ENCODE data around the gene RASAL2. TPM values are rescaled to one million over a fixed set of nuclear protein-coding genes. Genes with fewer than 3 reads are reported as not detected.

RASAL2 gene
- total RNA-seq, 1 donor from 2014 or later: 44.2 TPM

DNA sequence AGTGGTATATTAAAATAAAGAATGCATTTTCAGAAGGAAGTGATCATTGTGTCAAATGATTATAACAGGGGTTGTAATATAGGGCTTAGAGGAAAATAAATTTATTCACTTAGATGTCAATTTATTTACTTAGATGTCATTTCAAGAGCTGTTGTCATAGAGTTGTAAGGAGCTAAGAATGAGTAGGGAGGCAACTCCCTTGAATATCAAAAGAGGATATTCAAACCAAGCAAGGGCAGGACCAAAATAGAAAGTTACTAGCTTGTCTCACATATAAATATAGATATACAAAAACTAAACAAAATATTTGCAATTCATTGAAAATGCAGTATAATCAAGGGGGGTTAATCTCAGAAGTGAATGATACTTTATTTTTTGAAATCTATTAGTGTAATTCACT is 16.0 kb upstream of the RASAL2 start:
- no peaks in the 10 kb centered on the region for H3K36me3 ChIP-seq (ENCODE audit: insufficient read depth, low read length)
- no peak for DNase-seq (ENCODE audit: low read depth)
- no peak overlapping the region for H2AFZ ChIP-seq (ENCODE audit: low read depth, low read length)
- Mint-ChIP-seq H3K27ac (ENCODE audit: unreplicated experiment) (no peak overlapping the region), H3K27me3 (ENCODE audit: low read depth, unreplicated experiment) (no peaks in the 10 kb centered on the region), H3K9me3 (ENCODE audit: unreplicated experiment) (no peaks in the 10 kb centered on the region), H3K36me3 (ENCODE audit: low read depth, unreplicated experiment) (no peaks in the 10 kb centered on the region), H3K4me1 (ENCODE audit: low read depth, unreplicated experiment) (no peaks in the 10 kb centered on the region), H3K4me3 (ENCODE audit: unreplicated experiment) (no peak overlapping the region)
- H3K4me1 ChIP-seq (ENCODE audit: insufficient read depth, low read length): no peaks in the 10 kb centered on the region
- no peaks in the 10 kb centered on the region for H3K27me3 ChIP-seq (ENCODE audit: insufficient read depth, low read length)
- H3K9me3 ChIP-seq (ENCODE audit: insufficient read depth, low read depth, low read length): no peaks in the 10 kb centered on the region
- H4K20me1 ChIP-seq (ENCODE audit: insufficient read depth, low read length): no peaks in the 10 kb centered on the region
- H3K4me3 ChIP-seq (ENCODE audit: insufficient read depth, low read depth, low read length): no peak overlapping the region
- no peak for FAIRE-seq
- H3K4me2 ChIP-seq (ENCODE audit: low read length): no peak overlapping the region
- no peak for TF ChIP-seq EZH2 (IDR thresholded peaks at IDR 0.05; ENCODE audit: insufficient read depth, low read length)
- TF ChIP-seq, protein P1, sequence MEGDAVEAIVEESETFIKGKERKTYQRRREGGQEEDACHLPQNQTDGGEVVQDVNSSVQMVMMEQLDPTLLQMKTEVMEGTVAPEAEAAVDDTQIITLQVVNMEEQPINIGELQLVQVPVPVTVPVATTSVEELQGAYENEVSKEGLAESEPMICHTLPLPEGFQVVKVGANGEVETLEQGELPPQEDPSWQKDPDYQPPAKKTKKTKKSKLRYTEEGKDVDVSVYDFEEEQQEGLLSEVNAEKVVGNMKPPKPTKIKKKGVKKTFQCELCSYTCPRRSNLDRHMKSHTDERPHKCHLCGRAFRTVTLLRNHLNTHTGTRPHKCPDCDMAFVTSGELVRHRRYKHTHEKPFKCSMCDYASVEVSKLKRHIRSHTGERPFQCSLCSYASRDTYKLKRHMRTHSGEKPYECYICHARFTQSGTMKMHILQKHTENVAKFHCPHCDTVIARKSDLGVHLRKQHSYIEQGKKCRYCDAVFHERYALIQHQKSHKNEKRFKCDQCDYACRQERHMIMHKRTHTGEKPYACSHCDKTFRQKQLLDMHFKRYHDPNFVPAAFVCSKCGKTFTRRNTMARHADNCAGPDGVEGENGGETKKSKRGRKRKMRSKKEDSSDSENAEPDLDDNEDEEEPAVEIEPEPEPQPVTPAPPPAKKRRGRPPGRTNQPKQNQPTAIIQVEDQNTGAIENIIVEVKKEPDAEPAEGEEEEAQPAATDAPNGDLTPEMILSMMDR (IDR thresholded peaks at IDR 0.05; ENCODE audit: insufficient read depth, low read depth, low read length): no peak
- H3K9ac ChIP-seq (ENCODE audit: low read length): no peak overlapping the region
- no peak overlapping the region for H3K27ac ChIP-seq (ENCODE audit: low read depth, low read length)
- H3K79me2 ChIP-seq (ENCODE audit: insufficient read depth, low read length): no peaks in the 10 kb centered on the region

DNA sequence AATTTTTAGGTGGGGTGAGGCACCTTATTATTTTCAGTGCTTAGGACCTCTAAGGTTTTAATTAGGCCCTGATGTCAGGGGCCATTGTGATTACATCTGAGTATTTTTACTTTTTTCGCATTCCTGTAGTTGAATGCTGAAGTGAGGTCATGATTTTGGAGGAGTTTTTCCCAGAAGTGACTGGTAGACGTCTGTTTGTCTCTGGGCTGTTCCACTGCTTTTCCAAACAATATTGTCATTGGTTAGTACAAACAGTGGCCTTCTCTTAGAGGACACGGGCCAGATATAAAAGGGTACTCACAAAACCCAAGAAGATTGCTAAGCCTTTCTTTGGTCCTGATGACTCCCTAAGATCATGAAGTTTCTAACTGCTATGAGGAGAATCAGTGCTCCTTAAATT is 7.6 kb upstream of the RASAL2 start:
- Histone ChIP-seq H4K20me1 (ENCODE audit: insufficient read depth, low read length) (no peaks in the 10 kb centered on the region), H3K27ac (ENCODE audit: low read depth, low read length) (no peak overlapping the region), H3K27me3 (ENCODE audit: insufficient read depth, low read length) (no peaks in the 10 kb centered on the region), H3K79me2 (ENCODE audit: insufficient read depth, low read length) (no peaks in the 10 kb centered on the region), H3K4me1 (ENCODE audit: insufficient read depth, low read length) (peaks cover 6% of the 10 kb centered on the region), H3K9ac (ENCODE audit: low read length) (no peak overlapping the region), H3K36me3 (ENCODE audit: insufficient read depth, low read length) (no peaks in the 10 kb centered on the region), H3K4me2 (ENCODE audit: low read length) (peak overlapping the region; percentile 51), H3K9me3 (ENCODE audit: insufficient read depth, low read depth, low read length) (no peaks in the 10 kb centered on the region), H3K4me3 (ENCODE audit: insufficient read depth, low read depth, low read length) (no peak overlapping the region), H2AFZ (ENCODE audit: low read depth, low read length) (no peak overlapping the region)
- FAIRE-seq (no peak), DNase-seq (ENCODE audit: low read depth) (no peak)
- TF ChIP-seq, protein P1 (IDR thresholded peaks at IDR 0.05; ENCODE audit: insufficient read depth, low read depth, low read length): no peak
- no peak for TF ChIP-seq EZH2 (IDR thresholded peaks at IDR 0.05; ENCODE audit: insufficient read depth, low read length)
- Mint-ChIP-seq H3K27ac (ENCODE audit: unreplicated experiment) (peak overlapping the region; percentile 26), H3K9me3 (ENCODE audit: unreplicated experiment) (no peaks in the 10 kb centered on the region), H3K36me3 (ENCODE audit: low read depth, unreplicated experiment) (peaks cover 4% of the 10 kb centered on the region), H3K27me3 (ENCODE audit: low read depth, unreplicated experiment) (no peaks in the 10 kb centered on the region), H3K4me3 (ENCODE audit: unreplicated experiment) (no peak overlapping the region), H3K4me1 (ENCODE audit: low read depth, unreplicated experiment) (peaks cover 11% of the 10 kb centered on the region)

DNA sequence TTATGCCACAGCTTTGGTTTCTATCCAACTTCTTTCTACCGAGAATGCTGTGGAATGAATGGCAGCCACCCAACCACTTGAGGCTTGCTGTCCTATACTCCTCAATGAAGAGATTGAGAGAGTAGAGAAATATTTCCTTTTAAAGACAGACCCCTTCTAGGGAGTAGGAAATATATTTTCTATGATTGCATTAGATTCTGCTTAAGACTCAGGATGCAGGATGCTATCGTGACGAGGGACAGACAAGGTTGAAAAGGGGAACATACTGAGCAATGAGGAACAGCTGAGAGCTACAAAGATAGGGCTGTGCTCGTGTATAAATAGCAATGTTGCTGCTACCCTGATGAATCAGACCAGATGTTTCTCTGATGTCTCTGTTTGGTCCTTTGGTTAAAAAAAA is 7.1 kb upstream of the RASAL2 start:
- peak overlapping the region; percentile 26 for H3K27ac Mint-ChIP-seq (ENCODE audit: unreplicated experiment)
- H3K36me3 Mint-ChIP-seq (ENCODE audit: low read depth, unreplicated experiment): peaks cover 4% of the 10 kb centered on the region
- no peaks in the 10 kb centered on the region for H3K9me3 Mint-ChIP-seq (ENCODE audit: unreplicated experiment)
- H3K4me1 Mint-ChIP-seq (ENCODE audit: low read depth, unreplicated experiment): peaks cover 11% of the 10 kb centered on the region
- H2AFZ ChIP-seq (ENCODE audit: low read depth, low read length): no peak overlapping the region
- FAIRE-seq: no peak
- no peak overlapping the region for H3K9ac ChIP-seq (ENCODE audit: low read length)
- no peak overlapping the region for H3K4me3 Mint-ChIP-seq (ENCODE audit: unreplicated experiment)
- no peaks in the 10 kb centered on the region for H4K20me1 ChIP-seq (ENCODE audit: insufficient read depth, low read length)
- H3K36me3 ChIP-seq (ENCODE audit: insufficient read depth, low read length): no peaks in the 10 kb centered on the region
- H3K27ac ChIP-seq (ENCODE audit: low read depth, low read length): no peak overlapping the region
- TF ChIP-seq EZH2 (IDR thresholded peaks at IDR 0.05; ENCODE audit: insufficient read depth, low read length): no peak
- TF ChIP-seq, protein P1 (IDR thresholded peaks at IDR 0.05; ENCODE audit: insufficient read depth, low read depth, low read length): no peak
- H3K27me3 ChIP-seq (ENCODE audit: insufficient read depth, low read length): no peaks in the 10 kb centered on the region
- H3K4me1 ChIP-seq (ENCODE audit: insufficient read depth, low read length): peaks cover 6% of the 10 kb centered on the region
- no peak overlapping the region for H3K4me3 ChIP-seq (ENCODE audit: insufficient read depth, low read depth, low read length)
- no peaks in the 10 kb centered on the region for H3K9me3 ChIP-seq (ENCODE audit: insufficient read depth, low read depth, low read length)
- DNase-seq (ENCODE audit: low read depth): peak; percentile 43
- H3K4me2 ChIP-seq (ENCODE audit: low read length): peak overlapping the region; percentile 51
- H3K79me2 ChIP-seq (ENCODE audit: insufficient read depth, low read length): no peaks in the 10 kb centered on the region
- H3K27me3 Mint-ChIP-seq (ENCODE audit: low read depth, unreplicated experiment): no peaks in the 10 kb centered on the region
